K562 treated with DMSO at 1 percent for 24 hours (cell line): ENCODE results near the gene NAT16. TPM values are rescaled to one million over a fixed set of nuclear protein-coding genes. Genes with fewer than 3 reads are reported as not detected.

Source experiments
- total RNA-seq: library from RNA; unstranded; fragments of 300-600 nt; gene quantifications from 2 replicates; pipeline ENCODE4 v1.2.3, GENCODE V29; 2022; ENCODE audit warnings: low read depth; ENCODE audit not compliant: insufficient read depth

NAT16 gene
- 0.16 TPM in 1 of 2 replicates, not detected in the other for total RNA-seq

GRCh38 chr7:101180130-101180755 is at the start of gene NAT16:
Gene NAT16, minus strand, starts transcription at chr7:101180293. Its CDS starts 5,486 bp downstream, at chr7:101174807.

GRCh38 chr7:101217388-101218235 is 37.5 kb upstream of the NAT16 start, which contains the start of the genes PLOD3 and ZNHIT1:
Gene PLOD3, minus strand, starts transcription at chr7:101217581. Its CDS starts 307 bp downstream, at chr7:101217274.
Gene ZNHIT1, plus strand, starts transcription at chr7:101218165. Its CDS starts 31 bp downstream, at chr7:101218196.

DNA sequence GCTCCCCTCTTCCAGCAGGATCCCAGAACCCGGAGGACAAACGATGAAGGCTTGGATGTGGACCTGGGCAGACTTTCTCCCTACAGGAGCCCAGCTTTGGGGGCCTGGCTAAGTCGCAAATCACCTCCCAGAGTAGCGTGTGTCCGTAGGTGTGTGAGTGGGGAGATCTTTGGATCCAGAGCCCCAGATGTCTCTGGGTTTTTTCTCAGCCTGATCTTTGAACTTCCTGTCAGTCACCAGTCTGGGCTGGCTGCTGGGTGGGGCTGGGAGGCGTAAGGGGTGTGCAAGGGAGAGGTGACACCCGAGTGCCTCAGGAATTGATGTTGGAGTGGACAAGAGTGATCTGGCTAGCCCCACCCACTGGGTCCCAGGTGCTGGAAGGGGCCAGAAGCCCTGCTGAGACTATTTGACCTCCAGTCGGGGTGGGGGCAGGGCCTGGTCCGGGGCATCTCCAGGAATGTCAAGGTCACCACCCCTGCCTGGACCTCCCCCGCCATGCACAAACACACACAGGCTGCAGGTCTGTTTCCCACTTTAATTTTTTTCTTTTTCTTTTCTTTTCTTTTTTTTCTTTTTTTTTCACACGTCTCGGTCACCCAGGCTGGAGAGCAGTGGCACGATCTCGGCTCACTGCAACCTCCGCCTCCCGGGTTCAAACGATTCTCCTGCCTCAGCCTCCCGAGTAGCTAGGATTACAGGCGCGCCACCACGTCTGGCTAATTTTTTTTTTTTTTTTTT is 20.9 kb upstream of the NAT16 start, which contains the start of gene MOGAT3:
TSS of gene MOGAT3 (minus strand) at position 175 of the 738 bp plus-strand sequence. CDS start 182 bp downstream, outside the sequence.

GRCh38 chr7:101165075-101165957 is 14.8 kb downstream of the NAT16 start, which contains the start of gene VGF:
Gene VGF, minus strand, starts transcription at chr7:101165569. Its CDS starts 726 bp downstream, at chr7:101164843.

DNA sequence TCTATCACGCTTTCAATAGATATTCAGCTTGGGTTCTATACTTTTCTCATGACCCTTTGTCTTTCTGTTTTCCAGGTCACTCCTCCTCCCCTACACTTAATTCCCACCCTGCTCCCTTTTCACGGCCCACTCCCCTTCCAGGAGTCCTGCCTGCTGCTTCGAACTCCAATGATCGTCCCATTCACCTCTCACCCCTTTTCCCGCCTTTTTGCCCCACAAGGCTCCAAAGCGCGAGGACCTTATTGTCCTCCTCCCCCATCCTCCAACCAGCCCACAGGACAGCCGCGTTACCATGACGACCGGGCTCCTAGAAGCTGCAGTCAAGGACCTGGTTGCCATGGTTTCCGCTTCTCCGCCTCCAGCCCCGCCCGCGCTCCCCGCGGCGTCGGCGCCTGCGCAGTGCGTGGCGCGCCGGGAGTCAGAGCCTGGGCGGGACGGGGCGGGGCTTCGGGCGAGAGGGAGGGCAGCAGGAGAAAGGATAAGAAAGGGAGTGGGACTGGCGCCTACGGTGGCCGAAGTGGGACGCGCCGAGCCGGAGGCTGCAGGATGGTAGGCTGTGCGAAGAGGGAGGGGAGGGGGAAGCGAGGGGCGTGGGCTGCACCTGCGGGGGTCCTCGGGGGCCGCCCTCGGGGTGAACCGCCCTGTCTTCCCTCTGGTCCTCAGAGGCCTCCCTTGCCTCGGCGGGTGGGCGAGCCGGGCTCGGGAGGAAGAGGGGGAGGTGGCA is 26.0 kb downstream of the NAT16 start, which contains the start of gene AP1S1:
TSS of gene AP1S1 (plus strand) at position 508 of the 724 bp plus-strand sequence. CDS start at position 547, 39 bp downstream.

DNA sequence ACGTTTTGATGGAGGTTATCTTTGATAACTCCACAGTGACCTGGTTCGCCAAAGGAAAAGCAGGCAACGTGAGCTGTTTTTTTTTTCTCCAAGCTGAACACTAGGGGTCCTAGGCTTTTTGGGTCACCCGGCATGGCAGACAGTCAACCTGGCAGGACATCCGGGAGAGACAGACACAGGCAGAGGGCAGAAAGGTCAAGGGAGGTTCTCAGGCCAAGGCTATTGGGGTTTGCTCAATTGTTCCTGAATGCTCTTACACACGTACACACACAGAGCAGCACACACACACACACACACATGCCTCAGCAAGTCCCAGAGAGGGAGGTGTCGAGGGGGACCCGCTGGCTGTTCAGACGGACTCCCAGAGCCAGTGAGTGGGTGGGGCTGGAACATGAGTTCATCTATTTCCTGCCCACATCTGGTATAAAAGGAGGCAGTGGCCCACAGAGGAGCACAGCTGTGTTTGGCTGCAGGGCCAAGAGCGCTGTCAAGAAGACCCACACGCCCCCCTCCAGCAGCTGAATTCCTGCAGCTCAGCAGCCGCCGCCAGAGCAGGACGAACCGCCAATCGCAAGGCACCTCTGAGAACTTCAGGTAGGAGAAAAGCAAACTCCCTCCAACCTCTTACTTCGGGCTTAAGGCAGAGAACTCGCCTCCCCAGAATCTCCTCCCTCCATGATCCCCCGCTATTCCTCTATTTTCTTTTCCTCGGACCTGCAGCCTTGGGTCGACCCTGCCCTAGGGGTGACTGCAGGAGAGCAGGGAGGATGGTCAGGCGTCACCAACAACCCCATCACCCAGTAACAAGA is 53.2 kb downstream of the NAT16 start, which contains the start of gene SERPINE1:
TSS of gene SERPINE1 (plus strand) at position 454 of the 809 bp plus-strand sequence. CDS start 1,290 bp downstream, outside the sequence.

Other genes with a start within 250 kb of the NAT16 start
- gene MUC3A, start 230.8 kb downstream of the NAT16 start, total RNA-seq = 1.3 and 2.5 TPM in 2 replicates
- gene MUC12, start 210.7 kb downstream of the NAT16 start, total RNA-seq = 1.5 TPM in 1 of 2 replicates, not detected in the other
- not detected in 2 replicates for gene MUC17, start 160.2 kb downstream of the NAT16 start, total RNA-seq
- gene TRIM56, start 94.8 kb downstream of the NAT16 start, total RNA-seq = 23.1 and 23.6 TPM in 2 replicates
- 2.8 and 3.3 TPM in 2 replicates for gene SERPINE1, start 53.2 kb downstream of the NAT16 start, total RNA-seq
- 101 and 118 TPM in 2 replicates for gene AP1S1, start 25.8 kb downstream of the NAT16 start, total RNA-seq
- gene VGF, start 14.7 kb downstream of the NAT16 start, total RNA-seq = 0.91 and 1.0 TPM in 2 replicates
- not detected in 2 replicates for gene MOGAT3, start 20.7 kb upstream of the NAT16 start, total RNA-seq
- 86.0 and 89.6 TPM in 2 replicates for gene PLOD3, start 37.3 kb upstream of the NAT16 start, total RNA-seq
- 144 and 145 TPM in 2 replicates for gene ZNHIT1, start 37.9 kb upstream of the NAT16 start, total RNA-seq
- gene CLDN15, start 57.5 kb upstream of the NAT16 start, total RNA-seq = 26.4 and 30.3 TPM in 2 replicates
- gene FIS1, start 64.8 kb upstream of the NAT16 start, total RNA-seq = 145 and 172 TPM in 2 replicates
- 18.8 and 22.8 TPM in 2 replicates for gene IFT22, start 141.5 kb upstream of the NAT16 start, total RNA-seq
- gene COL26A1, start 182.6 kb upstream of the NAT16 start, total RNA-seq = 1.5 and 3.0 TPM in 2 replicates